Stimulated activated CD8-positive, alpha-beta memory T cell treated with anti-CD3 and anti-CD28 coated beads, Interleukin-2, amount 100 ng/mL, for 48 hours (primary cell): ENCODE results near the gene WDR1.

Source experiments
- DNase-seq, 2 donors: peaks; one replicate each; pipeline ENCODE4 v3.0.0-alpha.2; 2020; ENCODE audit warnings: low read depth in 2 of 2

The WDR1 gene

GRCh38 chr4:10116569-10117358 is at the start of gene WDR1:
Gene WDR1 (minus strand): TSS chr4:10116799. CDS start chr4:10116666, 133 bp downstream.
- peak; percentile 89 to 90 for DNase-seq

- no peak for DNase-seq
Measured at GRCh38 chr4:10164877-10165283, 48.3 kb upstream of the WDR1 start.

GRCh38 chr4:10163296-10163695 is 46.7 kb upstream of the WDR1 start:
- no peak for DNase-seq

GRCh38 chr4:10162341-10163000 is 45.9 kb upstream of the WDR1 start:
- DNase-seq: no peak

- no peak for DNase-seq
Measured at GRCh38 chr4:10161840-10162239, 45.2 kb upstream of the WDR1 start.

GRCh38 chr4:10161146-10161545 is 44.5 kb upstream of the WDR1 start:
- DNase-seq: no peak

GRCh38 chr4:10160281-10160856 is 43.8 kb upstream of the WDR1 start:
- no peak for DNase-seq

GRCh38 chr4:10159671-10160070 is 43.1 kb upstream of the WDR1 start:
- DNase-seq: no peak

- no peak for DNase-seq
Measured at GRCh38 chr4:10158333-10158942, 41.8 kb upstream of the WDR1 start.

- DNase-seq: no peak
Measured at GRCh38 chr4:10157478-10158332, 41.1 kb upstream of the WDR1 start.

- DNase-seq: no peak
Measured at GRCh38 chr4:10154241-10154640, 37.6 kb upstream of the WDR1 start.

GRCh38 chr4:10153161-10153560 is 36.6 kb upstream of the WDR1 start:
- DNase-seq: no peak

GRCh38 chr4:10151182-10151581 is 34.6 kb upstream of the WDR1 start:
- no peak for DNase-seq

GRCh38 chr4:10144966-10145365 is 28.4 kb upstream of the WDR1 start:
- no peak for DNase-seq

GRCh38 chr4:10144479-10144878 is 27.9 kb upstream of the WDR1 start:
- no peak for DNase-seq

- no peak for DNase-seq
Measured at GRCh38 chr4:10143171-10143570, 26.6 kb upstream of the WDR1 start.

- no peak for DNase-seq
Measured at GRCh38 chr4:10140866-10141759, 24.5 kb upstream of the WDR1 start.

GRCh38 chr4:10139518-10139917 is 22.9 kb upstream of the WDR1 start:
- DNase-seq: no peak

GRCh38 chr4:10135260-10135659 is 18.7 kb upstream of the WDR1 start:
- no peak for DNase-seq

GRCh38 chr4:10134141-10134540 is 17.5 kb upstream of the WDR1 start:
- no peak for DNase-seq

- DNase-seq: no peak
Measured at GRCh38 chr4:10131202-10131601, 14.6 kb upstream of the WDR1 start.
